HEK293 (cell line): ENCODE results near the gene PLPPR2.

Experiments used
- ATF2 ChIP-seq: fragments of 450-650 bp; formaldehyde crosslinking; IDR thresholded peaks from 2 replicates; pipeline ENCODE4 v1.5.1; 2016; ENCODE audit warnings: missing biosample characterization, missing genetic modification characterization, low read depth
- KLF16 ChIP-seq: fragments of 450-650 bp; formaldehyde crosslinking; IDR thresholded peaks from 2 replicates; pipeline ENCODE4 v1.5.1; 2017; ENCODE audit warnings: missing biosample characterization, missing genetic modification characterization
- KLF8 ChIP-seq: fragments of 450-650 bp; formaldehyde crosslinking; IDR thresholded peaks from 2 replicates; pipeline ENCODE4 v1.5.1; 2016; ENCODE audit warnings: missing biosample characterization, missing genetic modification characterization
- MYNN ChIP-seq: fragments of 450-650 bp; formaldehyde crosslinking; IDR thresholded peaks from 2 replicates; pipeline ENCODE4 v1.5.1; 2016; ENCODE audit warnings: missing biosample characterization, missing genetic modification characterization, borderline replicate concordance
- OSR2 ChIP-seq: fragments of 450-650 bp; formaldehyde crosslinking; IDR thresholded peaks from 2 replicates; pipeline ENCODE4 v1.5.1; 2016; ENCODE audit warnings: missing biosample characterization, missing genetic modification characterization
- PRDM1 ChIP-seq: fragments of 450-650 bp; formaldehyde crosslinking; IDR thresholded peaks from 2 replicates; pipeline ENCODE4; 2016; ENCODE audit warnings: missing biosample characterization, missing genetic modification characterization
- TRIM28 ChIP-seq: IDR thresholded peaks from 2 replicates; pipeline ENCODE4 v1.6.1; 2011; ENCODE audit warnings: low read length, control low read depth, borderline replicate concordance
- ZBTB26 ChIP-seq: fragments of 450-650 bp; formaldehyde crosslinking; optimal IDR thresholded peaks from 2 replicates; pipeline ENCODE3; 2016; ENCODE audit warnings: missing biosample characterization, mild to moderate bottlenecking, missing genetic modification characterization
- ZNF140 ChIP-seq: fragments of 450-650 bp; formaldehyde crosslinking; IDR thresholded peaks from 2 replicates; pipeline ENCODE4 v1.5.1; 2016; ENCODE audit warnings: missing biosample characterization, missing genetic modification characterization
- ZNF155 ChIP-seq: fragments of 450-650 bp; formaldehyde crosslinking; IDR thresholded peaks from 2 replicates; pipeline ENCODE4 v1.5.1; 2016; ENCODE audit warnings: missing biosample characterization, missing genetic modification characterization
- ZNF2 ChIP-seq: fragments of 450-650 bp; formaldehyde crosslinking; IDR thresholded peaks from 2 replicates; pipeline ENCODE4 v1.5.1; 2016; ENCODE audit warnings: missing biosample characterization, missing genetic modification characterization
- ZNF24 ChIP-seq: fragments of 450-650 bp; formaldehyde crosslinking; IDR thresholded peaks from 2 replicates; pipeline ENCODE4 v1.5.1; 2016; ENCODE audit warnings: missing biosample characterization, missing genetic modification characterization
- ZNF266 ChIP-seq: fragments of 450-650 bp; formaldehyde crosslinking; IDR thresholded peaks from 2 replicates; pipeline ENCODE4 v1.5.1; 2016; ENCODE audit warnings: missing biosample characterization, missing genetic modification characterization, low read depth
- ZNF394 ChIP-seq: fragments of 450-650 bp; formaldehyde crosslinking; IDR thresholded peaks from 2 replicates; pipeline ENCODE4 v1.5.1; 2016; ENCODE audit warnings: missing biosample characterization, missing genetic modification characterization, mild to moderate bottlenecking, moderate library complexity, borderline replicate concordance
- ZNF48 ChIP-seq: fragments of 450-650 bp; formaldehyde crosslinking; IDR thresholded peaks from 2 replicates; pipeline ENCODE4 v1.5.1; 2016; ENCODE audit warnings: missing biosample characterization, missing genetic modification characterization
- ZNF623 ChIP-seq: fragments of 450-650 bp; formaldehyde crosslinking; IDR thresholded peaks from 2 replicates; pipeline ENCODE4 v1.5.1; 2016; ENCODE audit warnings: missing biosample characterization, missing genetic modification characterization
- ZNF626 ChIP-seq: fragments of 450-650 bp; sonication (Bioruptor Pico); formaldehyde crosslinking; IDR thresholded peaks from 2 replicates; pipeline ENCODE4 v1.5.1; 2018; ENCODE audit warnings: missing biosample characterization, missing genetic modification characterization, inconsistent platforms
- ZNF629 ChIP-seq: fragments of 450-650 bp; formaldehyde crosslinking; IDR thresholded peaks from 2 replicates; pipeline ENCODE4 v1.5.1; 2017; ENCODE audit warnings: missing biosample characterization, missing genetic modification characterization
- ZNF645 ChIP-seq: fragments of 450-650 bp; formaldehyde crosslinking; IDR thresholded peaks from 2 replicates; pipeline ENCODE4; 2016; ENCODE audit warnings: missing biosample characterization, missing genetic modification characterization
- ZNF654 ChIP-seq: fragments of 450-650 bp; formaldehyde crosslinking; IDR thresholded peaks from 2 replicates; pipeline ENCODE4 v1.5.1; 2016; ENCODE audit warnings: low read depth, missing biosample characterization, missing genetic modification characterization
- ZNF76 ChIP-seq: fragments of 450-650 bp; formaldehyde crosslinking; IDR thresholded peaks from 2 replicates; pipeline ENCODE4; 2016; ENCODE audit warnings: low read depth, missing biosample characterization, missing genetic modification characterization, borderline replicate concordance
- ZNF768 ChIP-seq: fragments of 450-650 bp; formaldehyde crosslinking; IDR thresholded peaks from 2 replicates; pipeline ENCODE4 v1.5.1; 2018; ENCODE audit warnings: missing biosample characterization, mild to moderate bottlenecking, missing genetic modification characterization
- ZNF843 ChIP-seq: fragments of 450-650 bp; formaldehyde crosslinking; IDR thresholded peaks from 2 replicates; pipeline ENCODE4 v1.5.1; 2016; ENCODE audit warnings: missing biosample characterization, missing genetic modification characterization
- ZXDB ChIP-seq: fragments of 450-650 bp; formaldehyde crosslinking; IDR thresholded peaks from 2 replicates; pipeline ENCODE4 v1.5.1; 2016; ENCODE audit warnings: missing biosample characterization, missing genetic modification characterization
- TF ChIP-seq, protein P1 (sequence below): fragments of 450-650 bp; formaldehyde crosslinking; IDR thresholded peaks from 2 replicates; pipeline ENCODE4 v1.5.1; 2017; ENCODE audit warnings: missing biosample characterization, missing genetic modification characterization
- TF ChIP-seq, protein P2 (sequence below): fragments of 450-650 bp; formaldehyde crosslinking; IDR thresholded peaks from 2 replicates; pipeline ENCODE4 v1.5.1; 2016; ENCODE audit warnings: missing biosample characterization, missing genetic modification characterization
- TF ChIP-seq, protein P3 (sequence below): fragments of 450-650 bp; formaldehyde crosslinking; conservative IDR thresholded peaks from 2 replicates; pipeline ENCODE4 v1.5.1; 2016; ENCODE audit warnings: low read depth, missing biosample characterization, missing genetic modification characterization
- TF ChIP-seq, protein P4 (sequence below): fragments of 450-650 bp; formaldehyde crosslinking; IDR thresholded peaks from 2 replicates; pipeline ENCODE4 v1.5.1; 2017; ENCODE audit warnings: missing biosample characterization, missing genetic modification characterization

Gene PLPPR2

DNA sequence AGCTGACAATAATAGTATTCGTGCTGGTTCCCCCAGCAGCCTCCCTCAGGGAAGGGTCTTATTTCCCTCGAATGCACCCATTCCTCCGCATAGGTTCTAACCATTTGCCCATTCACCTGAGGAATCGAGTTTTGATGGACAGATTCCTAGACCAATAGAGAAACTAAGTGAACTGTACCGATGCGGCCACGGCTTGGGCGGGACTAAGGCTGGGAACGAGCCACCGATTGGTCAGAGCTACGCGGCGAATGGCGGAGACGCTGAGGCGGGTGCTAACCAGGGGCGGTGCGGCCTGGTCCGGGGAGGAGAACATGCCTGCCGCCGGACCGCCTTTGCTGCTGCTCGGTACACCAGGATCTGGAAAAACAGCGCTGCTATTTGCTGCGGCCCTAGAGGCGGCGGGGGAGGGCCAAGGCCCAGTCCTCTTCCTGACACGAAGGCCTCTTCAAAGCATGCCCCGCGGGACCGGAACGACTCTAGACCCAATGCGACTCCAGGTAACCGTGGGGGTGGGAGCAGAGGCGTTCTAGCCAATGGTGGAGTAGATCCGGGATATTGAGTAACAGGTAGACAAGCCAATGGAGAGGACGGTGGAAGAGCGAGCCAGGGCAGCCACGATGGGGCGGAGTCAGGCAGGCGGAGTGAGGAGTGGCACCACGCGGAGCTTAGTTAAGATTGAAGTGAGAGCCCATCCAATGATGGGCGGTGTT is 19.4 kb downstream of the PLPPR2 start, which contains the start of gene SWSAP1 (continued):
- TF ChIP-seq, protein P1, sequence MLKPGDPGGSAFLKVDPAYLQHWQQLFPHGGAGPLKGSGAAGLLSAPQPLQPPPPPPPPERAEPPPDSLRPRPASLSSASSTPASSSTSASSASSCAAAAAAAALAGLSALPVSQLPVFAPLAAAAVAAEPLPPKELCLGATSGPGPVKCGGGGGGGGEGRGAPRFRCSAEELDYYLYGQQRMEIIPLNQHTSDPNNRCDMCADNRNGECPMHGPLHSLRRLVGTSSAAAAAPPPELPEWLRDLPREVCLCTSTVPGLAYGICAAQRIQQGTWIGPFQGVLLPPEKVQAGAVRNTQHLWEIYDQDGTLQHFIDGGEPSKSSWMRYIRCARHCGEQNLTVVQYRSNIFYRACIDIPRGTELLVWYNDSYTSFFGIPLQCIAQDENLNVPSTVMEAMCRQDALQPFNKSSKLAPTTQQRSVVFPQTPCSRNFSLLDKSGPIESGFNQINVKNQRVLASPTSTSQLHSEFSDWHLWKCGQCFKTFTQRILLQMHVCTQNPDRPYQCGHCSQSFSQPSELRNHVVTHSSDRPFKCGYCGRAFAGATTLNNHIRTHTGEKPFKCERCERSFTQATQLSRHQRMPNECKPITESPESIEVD: no peak
- peak; percentile 61; the same call in 1 of the 2 replicates for TF ChIP-seq ZNF76 (tag by site-specific recombination)
- no peak for TF ChIP-seq OSR2
- TF ChIP-seq KLF16 (tag by site-specific recombination): peak; percentile 31; the same call in 1 of the 2 replicates
- TF ChIP-seq ZNF843 (tag by site-specific recombination): peak; percentile 28; the same call in 1 of the 2 replicates
- TF ChIP-seq ZNF2: peak; percentile 92; the same call in 1 of the 2 replicates
- TF ChIP-seq ZNF24 (tag by site-specific recombination): 0 out of 2 replicates have a peak, but pooled peaks have one; percentile 13
- no peak for TF ChIP-seq ZNF654
- no peak for TF ChIP-seq TRIM28
- TF ChIP-seq ZNF394 (tag by site-specific recombination): peak; percentile 44; the same call in 1 of the 2 replicates
- no peak for TF ChIP-seq ZNF645 (tag by site-specific recombination)
- TF ChIP-seq, protein P2, sequence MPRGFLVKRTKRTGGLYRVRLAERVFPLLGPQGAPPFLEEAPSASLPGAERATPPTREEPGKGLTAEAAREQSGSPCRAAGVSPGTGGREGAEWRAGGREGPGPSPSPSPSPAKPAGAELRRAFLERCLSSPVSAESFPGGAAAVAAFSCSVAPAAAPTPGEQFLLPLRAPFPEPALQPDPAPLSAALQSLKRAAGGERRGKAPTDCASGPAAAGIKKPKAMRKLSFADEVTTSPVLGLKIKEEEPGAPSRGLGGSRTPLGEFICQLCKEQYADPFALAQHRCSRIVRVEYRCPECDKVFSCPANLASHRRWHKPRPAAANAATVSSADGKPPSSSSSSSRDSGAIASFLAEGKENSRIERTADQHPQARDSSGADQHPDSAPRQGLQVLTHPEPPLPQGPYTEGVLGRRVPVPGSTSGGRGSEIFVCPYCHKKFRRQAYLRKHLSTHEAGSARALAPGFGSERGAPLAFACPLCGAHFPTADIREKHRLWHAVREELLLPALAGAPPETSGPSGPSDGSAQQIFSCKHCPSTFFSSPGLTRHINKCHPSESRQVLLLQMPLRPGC (tag by site-specific recombination): no peak; the same call in 1 of the 2 replicates
- no peak for TF ChIP-seq ZNF140 (tag by site-specific recombination)
- no peak for TF ChIP-seq PRDM1 (tag by site-specific recombination)
- TF ChIP-seq ATF2 (tag by site-specific recombination): no peak
- TF ChIP-seq ZXDB (tag by site-specific recombination): peak; percentile 99
- no peak for TF ChIP-seq ZNF155 (tag by site-specific recombination)
- TF ChIP-seq ZNF629 (tag by site-specific recombination): peak; percentile 67
- TF ChIP-seq ZNF626: no peak
- TF ChIP-seq ZNF768 (tag by site-specific recombination): no peak
- TF ChIP-seq MYNN (tag by site-specific recombination): no peak
- no peak for TF ChIP-seq ZNF266 (tag by site-specific recombination)
- TF ChIP-seq KLF8 (tag by site-specific recombination): peak; percentile 82; the same call in 1 of the 2 replicates
- TF ChIP-seq ZBTB26 (tag by site-specific recombination): peak; percentile 41
- TF ChIP-seq, protein P3, sequence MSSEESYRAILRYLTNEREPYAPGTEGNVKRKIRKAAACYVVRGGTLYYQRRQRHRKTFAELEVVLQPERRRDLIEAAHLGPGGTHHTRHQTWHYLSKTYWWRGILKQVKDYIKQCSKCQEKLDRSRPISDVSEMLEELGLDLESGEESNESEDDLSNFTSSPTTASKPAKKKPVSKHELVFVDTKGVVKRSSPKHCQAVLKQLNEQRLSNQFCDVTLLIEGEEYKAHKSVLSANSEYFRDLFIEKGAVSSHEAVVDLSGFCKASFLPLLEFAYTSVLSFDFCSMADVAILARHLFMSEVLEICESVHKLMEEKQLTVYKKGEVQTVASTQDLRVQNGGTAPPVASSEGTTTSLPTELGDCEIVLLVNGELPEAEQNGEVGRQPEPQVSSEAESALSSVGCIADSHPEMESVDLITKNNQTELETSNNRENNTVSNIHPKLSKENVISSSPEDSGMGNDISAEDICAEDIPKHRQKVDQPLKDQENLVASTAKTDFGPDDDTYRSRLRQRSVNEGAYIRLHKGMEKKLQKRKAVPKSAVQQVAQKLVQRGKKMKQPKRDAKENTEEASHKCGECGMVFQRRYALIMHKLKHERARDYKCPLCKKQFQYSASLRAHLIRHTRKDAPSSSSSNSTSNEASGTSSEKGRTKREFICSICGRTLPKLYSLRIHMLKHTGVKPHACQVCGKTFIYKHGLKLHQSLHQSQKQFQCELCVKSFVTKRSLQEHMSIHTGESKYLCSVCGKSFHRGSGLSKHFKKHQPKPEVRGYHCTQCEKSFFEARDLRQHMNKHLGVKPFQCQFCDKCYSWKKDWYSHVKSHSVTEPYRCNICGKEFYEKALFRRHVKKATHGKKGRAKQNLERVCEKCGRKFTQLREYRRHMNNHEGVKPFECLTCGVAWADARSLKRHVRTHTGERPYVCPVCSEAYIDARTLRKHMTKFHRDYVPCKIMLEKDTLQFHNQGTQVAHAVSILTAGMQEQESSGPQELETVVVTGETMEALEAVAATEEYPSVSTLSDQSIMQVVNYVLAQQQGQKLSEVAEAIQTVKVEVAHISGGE: peak; percentile 84
- TF ChIP-seq, protein P4, sequence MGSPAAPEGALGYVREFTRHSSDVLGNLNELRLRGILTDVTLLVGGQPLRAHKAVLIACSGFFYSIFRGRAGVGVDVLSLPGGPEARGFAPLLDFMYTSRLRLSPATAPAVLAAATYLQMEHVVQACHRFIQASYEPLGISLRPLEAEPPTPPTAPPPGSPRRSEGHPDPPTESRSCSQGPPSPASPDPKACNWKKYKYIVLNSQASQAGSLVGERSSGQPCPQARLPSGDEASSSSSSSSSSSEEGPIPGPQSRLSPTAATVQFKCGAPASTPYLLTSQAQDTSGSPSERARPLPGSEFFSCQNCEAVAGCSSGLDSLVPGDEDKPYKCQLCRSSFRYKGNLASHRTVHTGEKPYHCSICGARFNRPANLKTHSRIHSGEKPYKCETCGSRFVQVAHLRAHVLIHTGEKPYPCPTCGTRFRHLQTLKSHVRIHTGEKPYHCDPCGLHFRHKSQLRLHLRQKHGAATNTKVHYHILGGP (tag by site-specific recombination): no peak
- TF ChIP-seq ZNF48 (tag by site-specific recombination): no peak
- no peak for TF ChIP-seq ZNF623 (tag by site-specific recombination)
